HG03025 (cell line): ENCODE results near the gene CD4.

Source experiments
- ATAC-seq: cut with Tn5 transposase; IDR thresholded peaks from one replicate; pipeline ENCODE4 v1.9.1; 2021; ENCODE audit warnings: mild to moderate bottlenecking, moderate library complexity; ENCODE audit not compliant: unreplicated experiment, low FRiP score

Gene CD4

GRCh38 chr12:6840761-6841515, 51.6 kb downstream of the CD4 start, which contains the start of gene GNB3:
TSS of gene GNB3 (plus strand) at chr12:6840925. CDS start at chr12:6841288, 363 bp downstream.
- ATAC-seq, result no peak

GRCh38 chr12:6842075-6842474, 52.7 kb downstream of the CD4 start:
- ATAC-seq, result no peak

GRCh38 chr12:6843118-6843902, 54.0 kb downstream of the CD4 start:
- no peak for ATAC-seq

DNA sequence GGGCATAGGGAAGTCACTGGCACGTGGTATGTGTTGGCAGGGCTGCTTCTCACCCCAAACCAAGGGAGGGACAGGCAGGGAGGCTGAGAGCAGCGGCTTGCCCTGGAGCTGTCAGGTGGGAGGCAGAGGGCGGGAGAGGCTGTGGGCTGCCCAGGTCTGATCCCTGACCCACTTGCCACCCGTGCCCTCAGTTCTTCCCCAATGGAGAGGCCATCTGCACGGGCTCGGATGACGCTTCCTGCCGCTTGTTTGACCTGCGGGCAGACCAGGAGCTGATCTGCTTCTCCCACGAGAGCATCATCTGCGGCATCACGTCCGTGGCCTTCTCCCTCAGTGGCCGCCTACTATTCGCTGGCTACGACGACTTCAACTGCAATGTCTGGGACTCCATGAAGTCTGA, 56.1 kb downstream of the CD4 start:
- no peak for ATAC-seq

DNA sequence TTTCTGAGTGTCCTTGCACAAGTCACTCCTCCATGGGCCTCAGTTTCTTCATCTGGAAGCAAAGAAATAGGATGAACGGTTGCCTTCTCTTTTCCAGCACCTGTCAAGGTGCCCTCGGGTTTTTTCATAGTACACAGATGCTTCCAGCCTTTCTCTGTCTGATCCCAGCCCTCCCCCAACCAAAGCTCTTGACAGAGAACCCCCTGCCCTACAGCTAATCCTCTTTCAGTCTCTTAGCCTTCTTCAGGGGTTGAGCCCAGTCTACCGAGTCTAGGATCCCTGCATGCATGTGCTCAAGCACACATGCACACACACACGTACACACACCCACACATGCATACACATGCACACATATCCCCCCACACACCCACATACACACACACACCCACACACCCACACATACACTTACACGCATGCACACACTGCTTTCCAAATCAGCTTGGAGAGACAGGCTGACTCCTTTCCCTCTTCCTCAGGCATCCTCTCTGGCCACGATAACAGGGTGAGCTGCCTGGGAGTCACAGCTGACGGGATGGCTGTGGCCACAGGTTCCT, 57.1 kb downstream of the CD4 start:
- no peak for ATAC-seq

- ATAC-seq, result no peak
Measured at GRCh38 chr12:6847676-6848075, 58.3 kb downstream of the CD4 start.

GRCh38 chr12:6849427-6849826, 60.1 kb downstream of the CD4 start:
- no peak for ATAC-seq

- no peak for ATAC-seq
Measured at GRCh38 chr12:6849976-6850560, 60.7 kb downstream of the CD4 start.

- no peak for ATAC-seq
Measured at GRCh38 chr12:6850796-6851152, 61.4 kb downstream of the CD4 start.

DNA sequence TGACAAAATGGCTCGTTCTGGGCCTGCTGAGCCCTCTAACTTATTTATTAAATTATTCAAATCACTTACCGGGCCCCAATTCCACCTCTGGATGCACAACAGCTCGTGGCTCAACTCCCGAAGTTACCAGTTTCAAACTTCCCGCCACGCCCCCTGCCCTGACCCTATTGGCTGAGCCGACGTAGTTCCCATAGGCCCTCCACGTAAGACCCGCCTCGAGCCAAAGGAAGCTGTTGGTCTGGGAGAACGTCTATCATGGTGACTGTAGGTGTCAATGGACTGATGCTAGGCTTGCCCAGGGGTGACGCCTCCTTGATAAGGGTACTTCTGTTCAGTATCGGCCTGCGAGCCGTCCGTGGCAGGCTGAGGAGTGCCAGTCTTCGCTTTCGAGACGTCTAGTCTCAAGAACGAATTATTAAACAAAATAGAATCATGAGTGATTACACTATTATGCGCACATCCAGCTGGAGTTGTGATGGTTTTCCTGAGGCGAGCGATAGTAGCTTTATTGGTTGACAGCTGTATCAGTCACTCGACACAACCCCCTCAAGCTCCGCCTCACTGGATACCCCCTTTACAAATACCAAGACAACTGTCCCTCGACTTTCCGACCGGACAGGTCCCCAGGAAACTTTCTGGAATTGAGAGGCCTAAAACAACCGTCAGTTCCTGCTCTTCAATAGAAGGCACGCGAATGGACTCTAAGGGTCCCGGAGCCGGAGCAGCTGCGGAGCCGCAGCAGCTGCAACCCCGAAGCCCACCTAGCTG, 62.0 kb downstream of the CD4 start, which contains the start of gene CDCA3:
TSS of gene CDCA3 (minus strand) at position 134 of the 768 bp plus-strand sequence. CDS start 334 bp downstream, outside the sequence.
- ATAC-seq, result peak; percentile 43

GRCh38 chr12:6851921-6852650, 62.8 kb downstream of the CD4 start, which contains the start of gene USP5:
TSS of gene USP5 (plus strand) at chr12:6852150. CDS start at chr12:6852180, 30 bp downstream.
- ATAC-seq, result peak; percentile 71

DNA sequence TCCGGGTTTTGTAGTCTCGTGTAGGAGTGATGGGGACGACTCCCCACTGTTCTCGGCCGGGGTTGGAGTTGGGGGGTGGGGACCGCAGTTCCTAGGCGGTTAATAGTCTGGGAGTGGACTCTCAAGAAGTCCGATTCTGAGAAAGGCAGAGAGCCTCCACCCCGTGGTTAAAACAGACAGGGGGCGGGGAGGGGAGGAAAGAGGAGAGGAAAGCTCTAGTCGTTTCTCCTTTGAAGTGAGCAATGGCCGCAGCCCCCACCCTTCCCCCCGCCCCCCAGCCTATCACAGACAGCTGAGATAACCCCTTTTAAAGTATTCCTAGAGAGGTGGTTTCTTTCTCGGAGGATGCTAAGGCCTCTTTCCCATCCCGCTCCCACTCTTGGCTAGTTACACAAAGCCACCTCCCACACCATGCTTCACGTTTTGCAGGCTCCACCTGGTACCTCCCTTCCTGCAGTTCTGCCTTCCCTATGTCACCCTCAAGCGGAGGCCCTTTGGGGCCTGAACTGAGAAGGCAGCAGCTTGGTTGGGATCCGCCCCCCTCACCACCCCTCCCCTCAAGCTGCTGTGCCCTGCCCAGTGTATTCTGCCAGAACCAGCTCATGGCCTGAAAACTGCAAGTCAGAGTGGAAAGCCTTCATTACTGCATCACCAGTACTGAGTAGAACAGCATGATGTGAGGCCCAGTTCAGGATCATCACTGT, 63.5 kb downstream of the CD4 start:
- ATAC-seq, result no peak

DNA sequence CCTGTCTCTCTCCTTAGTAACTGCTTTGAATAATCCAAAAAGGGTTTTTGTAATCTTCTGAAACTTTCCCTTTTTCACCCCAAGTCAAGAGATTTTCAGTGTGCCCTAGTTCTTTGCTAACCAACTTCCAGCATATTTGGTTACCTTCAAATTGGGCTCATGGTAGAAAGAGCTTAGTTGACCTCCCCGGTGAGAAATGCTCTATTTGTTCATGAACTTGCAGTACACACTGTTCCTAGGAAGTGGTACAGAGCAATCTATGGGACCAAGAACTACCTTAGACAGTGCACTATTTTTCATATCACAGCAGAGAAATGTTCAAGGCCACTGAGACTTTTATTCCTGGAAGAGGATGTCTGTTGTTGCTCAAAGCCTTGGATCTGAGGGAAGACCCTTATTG, 64.3 kb downstream of the CD4 start:
- ATAC-seq, result no peak

DNA sequence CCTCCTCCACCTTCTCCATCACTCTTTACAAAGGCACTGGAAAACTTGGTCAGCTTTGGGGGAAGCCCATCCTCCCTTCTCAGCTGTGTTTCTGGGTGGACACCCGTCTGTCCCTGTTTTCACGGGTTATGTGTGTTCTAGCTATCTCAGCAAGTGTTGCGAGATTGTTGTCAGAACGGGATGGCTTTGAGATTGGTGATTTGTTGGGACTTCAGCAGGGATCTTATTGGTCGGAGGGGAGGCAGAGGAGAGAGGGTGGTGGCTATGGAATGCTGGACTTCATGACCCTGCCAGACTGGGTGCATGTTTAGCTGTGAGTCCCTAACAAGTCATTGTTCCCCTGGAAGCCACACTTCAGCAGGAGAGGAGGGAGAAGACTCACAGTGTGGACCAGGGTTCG, 64.7 kb downstream of the CD4 start:
- ATAC-seq, result no peak

GRCh38 chr12:6855322-6855721, 66.0 kb downstream of the CD4 start:
- ATAC-seq, result no peak

- no peak for ATAC-seq
Measured at GRCh38 chr12:6858799-6859198, 69.5 kb downstream of the CD4 start.

GRCh38 chr12:6860116-6860515, 70.8 kb downstream of the CD4 start:
- no peak for ATAC-seq

GRCh38 chr12:6860942-6861341, 71.6 kb downstream of the CD4 start:
- ATAC-seq, result no peak

DNA sequence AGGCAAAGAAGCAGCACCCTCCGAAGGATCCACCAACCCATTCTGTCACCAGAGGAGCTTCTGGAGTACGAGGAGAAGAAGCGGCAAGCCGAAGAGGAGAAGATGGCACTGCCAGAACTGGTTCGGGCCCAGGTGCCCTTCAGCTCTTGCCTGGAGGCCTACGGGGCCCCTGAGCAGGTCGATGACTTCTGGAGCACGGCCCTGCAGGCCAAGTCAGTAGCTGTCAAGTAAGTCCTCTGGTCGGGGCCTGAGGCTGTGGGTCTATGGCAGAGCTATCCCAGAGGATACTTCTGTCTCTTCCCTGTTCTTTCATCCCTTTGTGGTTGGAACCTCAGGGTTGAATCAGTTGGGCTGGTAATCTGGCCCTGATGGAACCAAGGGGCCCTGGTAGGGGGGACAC, 72.1 kb downstream of the CD4 start:
- ATAC-seq, result no peak
